HepG2 (cell line): ENCODE measurements around the gene MALT1. TPM values are rescaled to one million over a fixed set of nuclear protein-coding genes. Genes with fewer than 3 reads are reported as not detected.

ENCODE experiments used
- CAMTA2 ChIP-seq: sonication (generic); formaldehyde crosslinking; IDR thresholded peaks from 2 replicates; pipeline ENCODE4 v1.4.0; 2020; ENCODE audit warnings: mild to moderate bottlenecking, missing genetic modification reagents, borderline replicate concordance
- FOXM1 ChIP-seq: sonication (generic); formaldehyde crosslinking; IDR thresholded peaks from 2 replicates; pipeline ENCODE4 v1.5.0; 2020; ENCODE audit warnings: missing genetic modification reagents
- HINFP ChIP-seq: sonication (generic); formaldehyde crosslinking; IDR thresholded peaks from 2 replicates; pipeline ENCODE4 v1.4.0; 2020; ENCODE audit warnings: low read depth, mild to moderate bottlenecking, missing genetic modification reagents
- IKZF5 ChIP-seq: IDR thresholded peaks from 2 replicates; pipeline ENCODE4 v1.6.1; 2018; ENCODE audit warnings: missing genetic modification reagents, mild to moderate bottlenecking, missing compliant biosample characterization
- MLXIP ChIP-seq: sonication (generic); formaldehyde crosslinking; IDR thresholded peaks from 2 replicates; pipeline ENCODE4 v1.9.0; 2021; ENCODE audit warnings: missing genetic modification reagents, borderline replicate concordance
- MTA3 ChIP-seq: sonication (generic); formaldehyde crosslinking; IDR thresholded peaks from 2 replicates; pipeline ENCODE4 v1.4.0; 2020; ENCODE audit warnings: missing genetic modification reagents
- MTERF4 ChIP-seq: sonication (generic); formaldehyde crosslinking; IDR thresholded peaks from 2 replicates; pipeline ENCODE4 v1.8.0; 2023; ENCODE audit warnings: mild to moderate bottlenecking, missing genetic modification reagents
- NBN ChIP-seq: fragments of 450-650 bp; conservative IDR thresholded peaks from 2 replicates; pipeline ENCODE4 v1.6.1; 2017
- NR2F1 ChIP-seq, 2 experiments: fragments of 450-650 bp in 1 of 2; formaldehyde crosslinking in 1 of 2; IDR thresholded peaks; 2 replicates each; pipeline versions ENCODE4 v1.5.0 to v1.6.1; 2016 to 2020; ENCODE audit warnings: mild to moderate bottlenecking in 1 of 2, missing compliant biosample characterization in 1 of 2, missing genetic modification reagents in 1 of 2, moderate library complexity in 1 of 2
- RFX1 ChIP-seq: fragments of 450-650 bp; IDR thresholded peaks from 2 replicates; pipeline ENCODE4 v1.6.1; 2017
- TFE3 ChIP-seq: IDR thresholded peaks from 2 replicates; pipeline ENCODE4 v1.6.1; 2016
- ZNF263 ChIP-seq: sonication (generic); formaldehyde crosslinking; IDR thresholded peaks from 2 replicates; pipeline ENCODE4 v1.4.0; 2020; ENCODE audit warnings: missing genetic modification reagents
- ZNF326 ChIP-seq: sonication (generic); formaldehyde crosslinking; IDR thresholded peaks from 2 replicates; pipeline ENCODE4 v1.4.0; 2020; ENCODE audit warnings: missing genetic modification reagents, borderline replicate concordance
- ZNF337 ChIP-seq: sonication (generic); formaldehyde crosslinking; IDR thresholded peaks from 2 replicates; pipeline ENCODE4 v1.5.1; 2020; ENCODE audit warnings: missing genetic modification reagents, low read depth, mild to moderate bottlenecking, borderline replicate concordance
- ZNF484 ChIP-seq: sonication (generic); formaldehyde crosslinking; IDR thresholded peaks from 2 replicates; pipeline ENCODE4 v1.5.1; 2020; ENCODE audit warnings: mild to moderate bottlenecking, low read depth, missing genetic modification reagents, borderline replicate concordance
- ZNF883 ChIP-seq: sonication (generic); formaldehyde crosslinking; IDR thresholded peaks from 2 replicates; pipeline ENCODE4 v1.5.1; 2020; ENCODE audit warnings: mild to moderate bottlenecking, missing genetic modification reagents; ENCODE audit errors: not compliant biosample characterization
- polyA plus RNA-seq, 8 experiments: library from polyadenylated mRNA; depleted of rRNA in 3 of 8; stranded (reverse) in 7 of 8; unstranded in 1 of 8; fragments of >200 nt; fragmentation: Illumina TruSeq in 4 of 8; extraction: Trizol in 4 of 8; gene quantifications; 2 replicates each; pipeline versions ENCODE4 v1.2.1 to v1.2.3, GENCODE V29; 2011 to 2016; ENCODE audit warnings: low read depth in 4 of 8, missing spikeins in 1 of 8, mixed read lengths in 1 of 8; ENCODE audit not compliant: insufficient read depth in 1 of 8
- total RNA-seq, 5 experiments: library from RNA; depleted of rRNA; stranded (reverse); fragments of >200 nt; fragmentation: Illumina TruSeq; extraction: Trizol; gene quantifications; 2 replicates each; pipeline ENCODE4 v1.2.3, GENCODE V29; 2016; ENCODE audit warnings: low read depth in 1 of 5

Gene MALT1
- total and polyA plus RNA-seq, 2 of the 13 experiments (the other 11 are each of a cell fraction or from before 2014, with no cell fraction given) = 43.9 to 89.0 TPM

GRCh38 chr18:58671111-58671631 is at the start of gene MALT1 (continued):
- no peak for TF ChIP-seq MLXIP (CRISPR knock-in tag)
- TF ChIP-seq ZNF326 (CRISPR knock-in tag) = no peak
- no peak for TF ChIP-seq ZNF883 (CRISPR knock-in tag)
- no peak for TF ChIP-seq ZNF337 (CRISPR knock-in tag)
- no peak for TF ChIP-seq CAMTA2 (CRISPR knock-in tag)
- no peak for TF ChIP-seq RFX1
- no peak for TF ChIP-seq NBN
- no peak for TF ChIP-seq ZNF263 (CRISPR knock-in tag)
- no peak for TF ChIP-seq HINFP (CRISPR knock-in tag)
- no peak for TF ChIP-seq MTA3 (CRISPR knock-in tag)
- TF ChIP-seq MTERF4 = no peak; the same call in 1 of the 2 replicates
- TF ChIP-seq TFE3 (CRISPR knock-in tag) = no peak; the same call in 1 of the 2 replicates
- TF ChIP-seq IKZF5 = no peak
- no peak for TF ChIP-seq ZNF484 (CRISPR knock-in tag)
- no peak for TF ChIP-seq NR2F1 (CRISPR knock-in tag; IDR thresholded peaks at IDR 0.05)
- no peak for TF ChIP-seq FOXM1 (CRISPR knock-in tag)
